K562 (cell line): Measurements from ENCODE around the gene CLASP2. TPM values are rescaled to one million over a fixed set of nuclear protein-coding genes. Genes with fewer than 3 reads are reported as not detected.
A peak's percentile ranks its signal among the peaks of the same experiment; 100 is the strongest.

Experiments used
- CEBPB ChIP-seq: fragments of 450-650 bp; IDR thresholded peaks from 2 replicates; pipeline ENCODE4 v1.6.1; 2016; ENCODE audit warnings: missing genetic modification characterization, missing compliant biosample characterization
- CHCHD3 ChIP-seq: fragments of 250-450 bp; sonication (Bioruptor Pico); IDR thresholded peaks from 2 replicates; pipeline ENCODE4 v2.1.2; 2022; ENCODE audit warnings: mild to moderate bottlenecking
- CTBP1 ChIP-seq: fragments of 450-650 bp; IDR thresholded peaks from 2 replicates; pipeline ENCODE4 v1.6.1; 2016; ENCODE audit warnings: borderline replicate concordance
- DLX4 ChIP-seq: fragments of 250-450 bp; sonication (Bioruptor Pico); IDR thresholded peaks from 2 replicates; pipeline ENCODE4 v1.6.1; 2021; ENCODE audit warnings: mild to moderate bottlenecking
- E2F4 ChIP-seq: sonication (generic); formaldehyde crosslinking; IDR thresholded peaks from 2 replicates; pipeline ENCODE4 v1.8.0; 2022; ENCODE audit warnings: mild to moderate bottlenecking, low read depth, missing genetic modification reagents
- ELF1 ChIP-seq: fragments of 200-800 bp; sonication (Bioruptor generic); IDR thresholded peaks from 2 replicates; pipeline ENCODE4 v1.6.1; 2016; ENCODE audit warnings: missing genetic modification characterization, missing compliant biosample characterization
- HDAC8 ChIP-seq: fragments of 450-650 bp; IDR thresholded peaks from 2 replicates; pipeline ENCODE4 v1.6.1; 2016; ENCODE audit warnings: mild to moderate bottlenecking, missing genetic modification characterization, moderate library complexity, missing compliant biosample characterization
- HMBOX1 ChIP-seq: sonication (generic); IDR thresholded peaks from 2 replicates; pipeline ENCODE4 v1.6.1; 2016
- MED1 ChIP-seq: sonication (generic); formaldehyde crosslinking; IDR thresholded peaks from 2 replicates; pipeline ENCODE4 v1.8.1; 2023; ENCODE audit warnings: missing genetic modification reagents, borderline replicate concordance
- NCOA6 ChIP-seq: fragments of 450-650 bp; IDR thresholded peaks from 2 replicates; pipeline ENCODE4 v1.6.1; 2017; ENCODE audit warnings: mild to moderate bottlenecking
- NFIX ChIP-seq: fragments of 250-450 bp; sonication (Bioruptor Pico); IDR thresholded peaks from 2 replicates; pipeline ENCODE4 v1.4.0; 2020; ENCODE audit warnings: low read depth, mild to moderate bottlenecking, moderate library complexity
- NR2F6 ChIP-seq: fragments of 450-650 bp; formaldehyde crosslinking; IDR thresholded peaks from 2 replicates; pipeline ENCODE4 v1.4.0; 2020; ENCODE audit warnings: mild to moderate bottlenecking
- NRF1 ChIP-seq, 2 experiments: fragments of 450-650 bp; IDR thresholded peaks in 1 of 2; conservative IDR thresholded peaks in 1 of 2; 2 replicates each; pipeline ENCODE4 v1.6.1; 2014; ENCODE audit warnings: mild to moderate bottlenecking in 2 of 2
- PKNOX1 ChIP-seq: fragments of 450-650 bp; IDR thresholded peaks from 2 replicates; pipeline ENCODE4 v1.6.1; 2016
- TBP ChIP-seq: optimal IDR thresholded peaks from 2 replicates; pipeline ENCODE3; 2011; ENCODE audit warnings: low read depth, low read length, improper control_type of control experiment
- ZBED1 ChIP-seq: IDR thresholded peaks from 2 replicates; pipeline ENCODE4 v1.6.1; 2014
- ZFP91 ChIP-seq: sonication (generic); formaldehyde crosslinking; IDR thresholded peaks from 2 replicates; pipeline ENCODE4 v1.8.0; 2022; ENCODE audit warnings: mild to moderate bottlenecking, missing genetic modification reagents
- ZNF133 ChIP-seq: fragments of 250-450 bp; sonication (Bioruptor Pico); IDR thresholded peaks from 2 replicates; pipeline ENCODE4 v1.4.0; 2020; ENCODE audit warnings: mild to moderate bottlenecking
- ZNF197 ChIP-seq: fragments of 200-800 bp; sonication (Bioruptor generic); IDR thresholded peaks from 2 replicates; pipeline ENCODE4 v1.6.1; 2016; ENCODE audit warnings: low read depth, missing genetic modification characterization, missing compliant biosample characterization
- ZNF3 ChIP-seq: fragments of 250-450 bp; sonication (Bioruptor Pico); IDR thresholded peaks from 2 replicates; pipeline ENCODE4 v1.5.0; 2021; ENCODE audit warnings: mild to moderate bottlenecking, moderate library complexity
- ZNF408 ChIP-seq: fragments of 250-450 bp; sonication (Bioruptor Pico); IDR thresholded peaks from 2 replicates; pipeline ENCODE4 v1.4.0; 2020; ENCODE audit warnings: low read depth, mild to moderate bottlenecking, moderate library complexity
- ZSCAN32 ChIP-seq: fragments of 450-650 bp; formaldehyde crosslinking; IDR thresholded peaks from 2 replicates; pipeline ENCODE4 v1.4.0; 2020; ENCODE audit warnings: mild to moderate bottlenecking, moderate library complexity
- polyA plus RNA-seq, 8 experiments: library from polyadenylated mRNA; depleted of rRNA in 4 of 8; stranded (reverse) in 5 of 8; unstranded in 3 of 8; fragments of >200 nt; fragmentation: Nextera tagmentation in 2 of 8; fragmentation: Illumina TruSeq in 1 of 8; extraction: Ambion mirVana in 2 of 8; extraction: Trizol in 1 of 8; gene quantifications; 2 replicates each; pipeline versions ENCODE4 v1.2.1 to v1.2.3, GENCODE V29; 2011 to 2014; ENCODE audit warnings: inconsistent platforms in 1 of 8, missing spikeins in 1 of 8
- total RNA-seq, 7 experiments: library from RNA; depleted of rRNA in 6 of 7; stranded (reverse); fragments of >200 nt in 6 of 7; fragmentation: Illumina TruSeq in 2 of 7; extraction: Trizol in 2 of 7; gene quantifications; 2 replicates each; pipeline versions ENCODE4 v1.2.1 to v1.2.3, GENCODE V29; 2011 to 2021; ENCODE audit warnings: low replicate concordance in 1 of 7
- TF ChIP-seq, protein P1 (sequence below): fragments of 450-650 bp; conservative IDR thresholded peaks from 2 replicates; pipeline ENCODE4 v1.6.1; 2016; ENCODE audit warnings: missing genetic modification characterization, low read depth, mild to moderate bottlenecking, missing compliant biosample characterization, moderate library complexity

CLASP2 gene
- total and polyA plus RNA-seq, 9 of the 15 experiments (the other 6 are each of a cell fraction or from before 2014, with no cell fraction given), result 13.5 to 107 (median 71.8) TPM

- TF ChIP-seq ELF1 (tag), result peak; percentile 73
- TF ChIP-seq ZBED1, result no peak
- TF ChIP-seq CTBP1, result peak; percentile 46; the same call in 1 of the 2 replicates
- no peak for TF ChIP-seq TBP
- TF ChIP-seq ZNF197 (CRISPR knock-in tag), result no peak
- no peak for TF ChIP-seq ZNF408 (CRISPR knock-in tag)
- no peak for TF ChIP-seq ZSCAN32 (CRISPR knock-in tag)
- TF ChIP-seq ZFP91 (CRISPR knock-in tag), result no peak
- no peak for TF ChIP-seq E2F4 (CRISPR knock-in tag)
- TF ChIP-seq PKNOX1, result peak; percentile 86
- no peak for TF ChIP-seq NCOA6
- TF ChIP-seq CEBPB (tag), result peak; percentile 58
- no peak for TF ChIP-seq ZNF133 (CRISPR knock-in tag)
- no peak for TF ChIP-seq HDAC8 (tag)
- no peak for TF ChIP-seq ZNF3 (CRISPR knock-in tag)
- no peak for TF ChIP-seq DLX4
- TF ChIP-seq MED1 (CRISPR knock-in tag), result no peak
- peak; percentile 94 to 95 for TF ChIP-seq NRF1 (conservative IDR thresholded peaks at IDR 0.05 in 1 of 2, IDR thresholded peaks at IDR 0.05 in 1 of 2)
- TF ChIP-seq CHCHD3 (CRISPR knock-in tag), result no peak
- TF ChIP-seq, protein P1, sequence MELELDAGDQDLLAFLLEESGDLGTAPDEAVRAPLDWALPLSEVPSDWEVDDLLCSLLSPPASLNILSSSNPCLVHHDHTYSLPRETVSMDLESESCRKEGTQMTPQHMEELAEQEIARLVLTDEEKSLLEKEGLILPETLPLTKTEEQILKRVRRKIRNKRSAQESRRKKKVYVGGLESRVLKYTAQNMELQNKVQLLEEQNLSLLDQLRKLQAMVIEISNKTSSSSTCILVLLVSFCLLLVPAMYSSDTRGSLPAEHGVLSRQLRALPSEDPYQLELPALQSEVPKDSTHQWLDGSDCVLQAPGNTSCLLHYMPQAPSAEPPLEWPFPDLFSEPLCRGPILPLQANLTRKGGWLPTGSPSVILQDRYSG (tag), result no peak
- no peak for TF ChIP-seq NR2F6
- no peak for TF ChIP-seq NFIX (CRISPR knock-in tag)
- TF ChIP-seq HMBOX1, result no peak
Observed at GRCh38 chr3:33658991-33659848, 58.8 kb downstream of the CLASP2 start (continued).
